GM12875 (cell line): ENCODE measurements around the gene OR4K1.
"Not testable (repeated sequence)": the region's sequence is repeated elsewhere in the genome, so short reads cannot be mapped to it uniquely, and the experiment has no call there.

Experiments used
- H3K4me3 ChIP-seq: one replicate; pipeline ENCODE4 v1.5.1; 2011; ENCODE audit warnings: low read depth, low read length, control low read depth
- CTCF ChIP-seq: IDR thresholded peaks from 2 replicates; pipeline ENCODE4 v1.5.1; 2011; ENCODE audit warnings: low read depth, mild to moderate bottlenecking, control low read depth, inconsistent platforms, low read length, moderate library complexity, borderline replicate concordance; ENCODE audit not compliant: insufficient read depth

The OR4K1 gene

GRCh38 chr14:19917955-19918518 lies 12.7 kb upstream of the OR4K1 start:
- H3K4me3 ChIP-seq, result no peak overlapping the region
- TF ChIP-seq CTCF, result no peak

GRCh38 chr14:19918553-19919264 lies 12.0 kb upstream of the OR4K1 start:
- no peak for TF ChIP-seq CTCF
- no peak overlapping the region for H3K4me3 ChIP-seq

- H3K4me3 ChIP-seq, result no peak within 1 kb of the TSS
- no peak for TF ChIP-seq CTCF
Measured at GRCh38 chr14:19920021-19920657, 10.6 kb upstream of the OR4K1 start, which contains the start of gene OR4K5. TSS of gene OR4K5 (plus strand) at chr14:19920607. CDS start at chr14:19920607, 0 bp downstream.

- TF ChIP-seq CTCF, result no peak
- no peak overlapping the region for H3K4me3 ChIP-seq
Measured at GRCh38 chr14:19941668-19942067, 11.0 kb downstream of the OR4K1 start.

- no peak overlapping the region for H3K4me3 ChIP-seq
- TF ChIP-seq CTCF, result no peak
Measured at GRCh38 chr14:19947413-19948090, 16.8 kb downstream of the OR4K1 start.

- TF ChIP-seq CTCF, result no peak
Measured at GRCh38 chr14:19949218-19949617, 18.5 kb downstream of the OR4K1 start.

GRCh38 chr14:19969735-19970134 lies 39.0 kb downstream of the OR4K1 start:
- not testable (repeated sequence) for H3K4me3 ChIP-seq

More at GRCh38 chr14:19949218-19949617, 18.5 kb downstream of the OR4K1 start:
- H3K4me3 ChIP-seq, result no peak overlapping the region
